Liver (tissue), 9 donors: ENCODE results near the gene ZNF839. TPM values are rescaled to one million over a fixed set of nuclear protein-coding genes. Genes with fewer than 3 reads are reported as not detected.
"Not testable (repeated sequence)": the region's sequence is repeated elsewhere in the genome, so short reads cannot be mapped to it uniquely, and the experiment has no call there.

ENCODE experiments used
- DNase-seq: peaks from one replicate; pipeline ENCODE4 v3.0.0-alpha.2; 2017; ENCODE audit warnings: low spot score
- H3K27ac ChIP-seq, 2 donors: one replicate each; pipeline ENCODE4 v1.7.0; 2013; ENCODE audit warnings: inconsistent platforms in 2 of 2, low read length in 2 of 2, control low read depth in 1 of 2, low read depth in 1 of 2, mild to moderate bottlenecking in 1 of 2
- H3K27me3 ChIP-seq, 4 donors: one replicate each; pipeline versions ENCODE4 v1.6.1 to v1.7.0; 2013; ENCODE audit warnings: low read length in 3 of 4, inconsistent platforms in 1 of 4, mild to moderate bottlenecking in 1 of 4, moderate library complexity in 1 of 4; ENCODE audit not compliant: control insufficient read depth in 4 of 4, insufficient read depth in 4 of 4
- H3K36me3 ChIP-seq, 4 donors: one replicate each; pipeline versions ENCODE4 v1.6.1 to v1.7.0; 2013; ENCODE audit warnings: low read length in 3 of 4, mild to moderate bottlenecking in 3 of 4, low read depth in 1 of 4, moderate library complexity in 1 of 4; ENCODE audit not compliant: control insufficient read depth in 4 of 4, insufficient read depth in 3 of 4
- H3K4me1 ChIP-seq, 4 donors: one replicate each; pipeline versions ENCODE4 v1.6.1 to v1.7.0; 2013; ENCODE audit warnings: low read length in 3 of 4, mild to moderate bottlenecking in 3 of 4, moderate library complexity in 1 of 4; ENCODE audit not compliant: control insufficient read depth in 4 of 4, insufficient read depth in 4 of 4
- H3K4me3 ChIP-seq, 3 donors: one replicate each; pipeline versions ENCODE4 v1.6.1 to v1.7.0; 2013; ENCODE audit warnings: low read length in 3 of 3, control low read depth in 1 of 3, low read depth in 1 of 3, mild to moderate bottlenecking in 1 of 3
- H3K9ac ChIP-seq, 2 donors: one replicate each; pipeline ENCODE4 v1.7.0; 2013; ENCODE audit warnings: low read length in 2 of 2, mild to moderate bottlenecking in 2 of 2, moderate library complexity in 2 of 2, control low read depth in 1 of 2, low read depth in 1 of 2
- H3K9me3 ChIP-seq, 4 donors: one replicate each; pipeline versions ENCODE4 v1.6.1 to v1.7.0; 2013; ENCODE audit warnings: low read length in 3 of 4; ENCODE audit not compliant: control insufficient read depth in 4 of 4
- ATF3 ChIP-seq: IDR thresholded peaks from 2 replicates; pipeline ENCODE4 v1.6.1; 2016; ENCODE audit warnings: antibody characterized with exemption
- CTCF ChIP-seq: fragments of 150-350 bp; IDR thresholded peaks from 2 replicates; pipeline ENCODE4 v1.5.1; 2017; ENCODE audit warnings: improper control_type of control experiment, low read depth, low read length; ENCODE audit not compliant: missing input control
- EGR1 ChIP-seq, 2 donors: IDR thresholded peaks; 2 replicates each; pipeline ENCODE4 v1.6.1; 2016 to 2018; ENCODE audit warnings: antibody characterized with exemption in 2 of 2, low read depth in 2 of 2
- FOXA1 ChIP-seq: IDR thresholded peaks from 2 replicates; pipeline ENCODE4 v1.6.1; 2016; ENCODE audit warnings: antibody characterized with exemption
- FOXA2 ChIP-seq: IDR thresholded peaks from 2 replicates; pipeline ENCODE4 v1.6.1; 2016; ENCODE audit warnings: antibody characterized with exemption
- HNF4A ChIP-seq, 2 donors: conservative IDR thresholded peaks; 2 replicates each; pipeline ENCODE4 v1.6.1; 2016; ENCODE audit warnings: antibody characterized with exemption in 2 of 2, mild to moderate bottlenecking in 2 of 2
- HNF4G ChIP-seq: IDR thresholded peaks from 2 replicates; pipeline ENCODE4 v1.6.1; 2016; ENCODE audit warnings: antibody characterized with exemption
- JUND ChIP-seq, 2 donors: IDR thresholded peaks; 2 replicates each; pipeline ENCODE4 v1.6.1; 2016; ENCODE audit warnings: antibody characterized with exemption in 2 of 2
- MAX ChIP-seq: IDR thresholded peaks from 2 replicates; pipeline ENCODE4 v1.6.1; 2016; ENCODE audit warnings: antibody characterized with exemption
- RAD21 ChIP-seq, 2 donors: IDR thresholded peaks; 2 replicates each; pipeline ENCODE4 v1.6.1; 2016; ENCODE audit warnings: antibody characterized with exemption in 2 of 2, mild to moderate bottlenecking in 2 of 2
- REST ChIP-seq: IDR thresholded peaks from 2 replicates; pipeline ENCODE4 v1.6.1; 2016; ENCODE audit warnings: antibody characterized with exemption, mild to moderate bottlenecking
- RXRA ChIP-seq, 2 donors: IDR thresholded peaks; 2 replicates each; pipeline ENCODE4 v1.6.1; 2017 to 2018; ENCODE audit warnings: antibody characterized with exemption in 2 of 2, mild to moderate bottlenecking in 1 of 2
- TAF1 ChIP-seq: conservative IDR thresholded peaks from 2 replicates; pipeline ENCODE4 v1.6.1; 2016; ENCODE audit warnings: antibody characterized with exemption, mild to moderate bottlenecking
- YY1 ChIP-seq: IDR thresholded peaks from 2 replicates; pipeline ENCODE4 v1.6.1; 2016; ENCODE audit warnings: antibody characterized with exemption, mild to moderate bottlenecking
- ZBTB33 ChIP-seq: IDR thresholded peaks from 2 replicates; pipeline ENCODE4 v1.6.1; 2016; ENCODE audit warnings: antibody characterized with exemption
- WGBS: extraction: QIAGEN DNeasy Blood & Tissue Kit; methylation state at CpG from one replicate; pipeline ENCODE4 v1.1.7; 2013; 5-methylcytosine and 5-hydroxymethylcytosine counted together
- polyA plus RNA-seq, 2 donors: library from polyadenylated mRNA; stranded (reverse) in 1 of 2; unstranded in 1 of 2; fragments of 200-250 nt in 1 of 2; fragments of >200 nt in 1 of 2; fragmentation: Nextera tagmentation in 1 of 2; extraction: Ambion mirVana in 1 of 2; gene quantifications; one replicate each; pipeline versions ENCODE4 v1.2.1 to v1.2.3, GENCODE V29; 2013 to 2015
- total RNA-seq, 2 donors: library from RNA; depleted of rRNA; stranded (reverse); fragments of >200 nt; gene quantifications; one replicate each; pipeline ENCODE4 v1.2.3, GENCODE V29; 2014
- donor health status: healthy.
- donor health status: healthy.
- donor health status: healthy.
- donor health status: healthy.
- donor health status: healthy.

Gene ZNF839
- total and polyA plus RNA-seq, 4 donors: 3.1 to 5.6 (median 4.3) TPM

GRCh38 chr14:102348376-102348775, 28.8 kb downstream of the ZNF839 start (continued):
- no peak for TF ChIP-seq REST
- TF ChIP-seq ATF3: no peak
- no peak for TF ChIP-seq CTCF
- TF ChIP-seq RAD21 (IDR thresholded peaks at IDR 0.05): no peak
- no peak for TF ChIP-seq FOXA2

GRCh38 chr14:102351023-102351422, 31.5 kb downstream of the ZNF839 start:
- H3K4me3 ChIP-seq: no peak overlapping the region
- WGBS: 81% methylated on average over 10 of the region's 10 CpGs
- DNase-seq: no peak
- no peak overlapping the region for H3K9ac ChIP-seq
- peaks cover 18 to 70% (median 44%) of the 10 kb centered on the region in 4 donors for H3K36me3 ChIP-seq
- H3K4me1 ChIP-seq: no peaks in the 10 kb centered on the region
- peak overlapping the region; percentile 36 to 74 for H3K27ac ChIP-seq
- H3K27me3 ChIP-seq: no peaks in the 10 kb centered on the region
- TF ChIP-seq JUND (IDR thresholded peaks at IDR 0.05) (no peak), EGR1 (IDR thresholded peaks at IDR 0.05; ENCODE audit: low read depth in 2 of 2) (no peak), RAD21 (IDR thresholded peaks at IDR 0.05) (no peak), FOXA2 (no peak), HNF4A (conservative IDR thresholded peaks at IDR 0.05) (no peak), TAF1 (no peak), RXRA (IDR thresholded peaks at IDR 0.05) (no peak), YY1 (no peak), ATF3 (no peak), MAX (no peak), FOXA1 (no peak), HNF4G (no peak), ZBTB33 (no peak), REST (no peak)
- no peaks in the 10 kb centered on the region for H3K9me3 ChIP-seq

GRCh38 chr14:102351593-102351992, 32.0 kb downstream of the ZNF839 start:
- Histone ChIP-seq H3K36me3 (peaks cover 17 to 74% (median 48%) of the 10 kb centered on the region in 4 donors), H3K27ac (peak overlapping the region; percentile 36 to 74)
- 82% methylated on average over 9 of the region's 9 CpGs for WGBS
- H3K9me3 ChIP-seq, DNase-seq, H3K27me3 ChIP-seq, H3K4me3 ChIP-seq, H3K4me1 ChIP-seq, H3K9ac ChIP-seq: not testable (repeated sequence)
